ENCODE data around the gene PNPLA5.

PNPLA5 gene

DNA sequence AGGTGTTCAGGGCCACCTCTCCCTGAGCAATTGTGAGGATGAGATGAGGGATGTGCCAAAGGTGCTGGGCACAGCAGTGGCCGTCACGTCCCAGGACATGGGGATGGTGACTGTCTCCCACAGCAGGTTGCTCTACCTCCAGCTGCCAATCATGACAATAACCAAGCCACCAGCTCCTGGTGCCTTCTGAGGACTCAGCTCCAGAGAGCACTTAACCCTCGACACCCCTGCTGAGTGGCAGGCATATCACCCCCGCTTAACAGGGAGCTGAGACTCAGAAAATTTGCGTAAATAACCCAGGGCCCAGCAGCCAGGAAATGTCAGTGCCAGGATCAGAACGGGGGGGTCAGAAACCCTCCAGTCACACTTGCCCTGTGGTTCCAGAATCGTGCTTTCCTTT is 8.4 kb upstream of the PNPLA5 start:
- DNase-seq = no peak

DNA sequence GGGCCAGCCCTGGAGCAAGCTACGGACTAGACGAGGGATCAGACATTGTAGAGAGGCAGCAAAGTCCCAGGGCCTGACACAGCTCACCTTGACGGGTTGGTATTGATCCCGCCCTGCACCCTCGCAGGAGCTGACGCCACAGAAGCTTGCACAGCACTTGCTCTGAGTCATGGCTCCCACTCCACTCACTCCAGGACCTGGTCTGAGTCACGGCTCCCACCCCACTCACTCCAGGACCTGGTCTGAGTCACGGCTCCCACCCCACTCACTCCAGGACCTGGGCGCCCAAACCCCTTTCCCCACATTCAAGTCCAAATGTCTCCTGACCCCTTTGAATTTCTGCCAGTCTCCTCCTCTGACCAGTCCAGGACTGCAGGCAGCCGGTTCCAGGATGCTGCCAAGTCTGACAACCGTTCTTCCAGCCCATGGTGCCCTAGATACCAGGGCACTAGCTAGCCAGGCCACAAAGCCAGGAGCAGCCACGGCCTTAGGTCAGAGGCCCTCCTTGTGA is 6.0 kb upstream of the PNPLA5 start:
- no peak for DNase-seq

DNA sequence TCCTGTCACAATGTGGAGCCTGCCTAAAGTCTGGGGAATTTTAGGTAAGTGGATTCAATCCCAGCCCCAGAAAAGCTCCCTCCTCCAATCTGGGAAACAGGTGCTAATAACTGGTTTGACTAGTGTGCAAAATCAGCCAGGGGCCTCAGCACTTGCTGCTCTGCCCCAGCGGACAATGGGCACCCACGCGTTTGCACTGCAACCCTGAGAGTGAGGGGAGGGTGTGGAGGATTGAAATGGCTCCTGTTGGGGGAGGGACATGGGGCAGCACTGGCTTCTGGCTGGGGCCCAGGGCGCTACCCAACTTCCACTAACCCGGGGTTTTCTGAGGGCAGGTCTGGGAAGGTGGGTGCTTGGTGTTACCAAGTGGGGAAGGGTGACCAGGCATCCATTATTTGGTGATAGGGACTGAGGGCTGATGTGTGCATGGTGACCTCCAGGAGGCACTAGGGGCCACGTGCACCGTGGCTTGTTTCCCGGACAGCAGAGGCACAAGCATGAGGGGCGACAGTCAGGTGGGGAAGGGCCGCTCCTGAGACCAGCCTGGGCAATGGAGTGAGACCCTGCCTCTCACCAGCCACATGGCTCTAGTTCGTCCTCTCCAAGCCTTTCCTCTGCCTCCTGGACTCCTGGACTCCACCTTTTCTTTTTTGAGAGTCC is 4.3 kb upstream of the PNPLA5 start:
- no peak for DNase-seq

DNA sequence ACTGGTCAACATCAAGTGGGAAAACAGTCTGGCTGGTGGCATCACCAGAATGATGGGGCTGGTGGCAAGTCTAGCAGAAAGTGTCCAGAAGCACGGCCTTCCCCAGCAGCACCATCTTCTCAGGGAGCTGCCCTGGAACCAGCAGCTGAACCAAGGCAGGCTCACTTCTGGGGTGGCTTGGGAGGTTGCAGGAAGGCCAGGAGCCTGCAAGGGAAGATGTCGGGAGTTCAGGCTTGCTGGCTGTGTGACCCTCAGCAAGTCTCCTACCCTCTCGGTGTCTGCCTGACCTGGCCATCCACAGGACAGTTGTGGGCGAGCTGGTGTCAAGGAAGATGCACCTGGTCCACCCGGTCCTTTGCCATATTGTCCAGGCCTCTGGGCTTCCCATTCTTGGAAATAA is 2.3 kb upstream of the PNPLA5 start:
- DNase-seq = no peak

DNA sequence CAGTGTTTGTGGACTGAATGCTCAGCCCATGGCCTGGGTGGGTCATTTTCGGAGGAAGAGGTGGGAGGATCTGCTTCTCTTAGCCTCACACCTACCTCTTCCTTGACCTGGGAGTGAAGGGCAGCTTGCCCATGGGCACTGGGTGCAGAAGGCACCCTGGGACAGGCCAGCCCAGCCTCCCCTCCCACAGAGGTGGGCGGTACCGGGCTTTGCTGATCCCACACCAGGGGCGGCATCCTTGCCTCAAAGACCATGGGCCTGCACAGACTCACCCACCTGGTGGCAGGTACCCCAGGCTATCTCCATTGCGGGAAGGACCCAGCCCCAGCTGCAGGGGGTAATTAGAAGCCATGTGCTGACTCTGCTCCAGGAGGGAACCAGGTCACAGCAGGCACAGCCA is 1.5 kb upstream of the PNPLA5 start:
- DNase-seq = no peak

DNA sequence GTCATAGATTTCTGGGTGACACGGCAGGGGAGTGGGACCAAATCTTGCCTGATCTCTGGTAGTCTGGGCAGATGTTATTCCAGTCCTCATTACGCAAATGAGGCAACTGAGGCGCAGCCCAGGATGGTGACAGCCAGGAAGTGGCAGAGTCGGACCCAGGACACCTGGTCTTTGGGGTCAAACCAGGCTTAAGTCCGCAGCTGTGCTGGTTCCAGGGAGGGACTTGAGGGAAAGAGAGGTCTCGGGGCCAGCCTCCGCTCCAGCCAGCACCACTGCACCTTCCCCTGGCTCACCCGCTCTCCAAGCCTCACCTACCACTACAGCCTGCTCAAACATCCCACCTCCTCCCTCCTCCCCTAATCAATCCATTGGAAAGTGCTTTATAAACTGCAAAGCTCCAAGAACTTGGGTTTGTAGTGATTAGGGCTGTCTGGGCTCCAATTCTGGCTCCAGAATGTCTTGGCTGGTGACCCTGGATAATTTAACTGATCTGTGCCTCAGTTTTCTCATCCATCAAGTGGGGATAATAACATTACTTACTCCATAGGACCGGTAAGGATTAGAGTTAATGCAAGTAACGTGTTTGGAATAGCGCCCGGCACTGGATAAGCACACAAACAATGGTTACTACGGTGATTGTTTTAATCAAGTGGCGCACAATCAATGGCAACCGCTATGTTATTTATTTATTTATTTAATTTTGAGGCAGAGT is 526 bp upstream of the PNPLA5 start:
- no peak for DNase-seq

DNA sequence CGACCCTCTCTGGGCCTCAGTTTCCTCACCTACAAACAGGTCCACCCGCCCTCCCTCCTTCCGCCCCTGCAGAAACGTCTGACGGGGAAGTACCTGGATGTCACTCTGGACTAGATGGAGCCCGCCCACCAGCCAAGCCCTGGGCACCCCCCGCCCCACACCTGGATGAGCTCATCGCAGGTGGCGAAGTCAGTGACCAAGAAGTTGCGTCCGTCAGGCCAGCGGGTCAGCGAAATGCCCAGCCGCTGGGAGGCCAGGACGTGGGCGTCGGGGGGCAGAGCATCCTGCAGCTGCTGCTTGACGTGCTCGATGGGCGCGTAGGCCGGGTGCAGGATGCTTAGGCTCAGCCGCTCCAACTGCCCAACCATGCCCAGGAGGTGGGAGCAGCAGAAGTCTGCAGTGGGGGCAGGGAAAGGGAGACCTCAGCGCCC is 897 bp downstream of the PNPLA5 start:
- DNase-seq = peak; percentile 3

DNA sequence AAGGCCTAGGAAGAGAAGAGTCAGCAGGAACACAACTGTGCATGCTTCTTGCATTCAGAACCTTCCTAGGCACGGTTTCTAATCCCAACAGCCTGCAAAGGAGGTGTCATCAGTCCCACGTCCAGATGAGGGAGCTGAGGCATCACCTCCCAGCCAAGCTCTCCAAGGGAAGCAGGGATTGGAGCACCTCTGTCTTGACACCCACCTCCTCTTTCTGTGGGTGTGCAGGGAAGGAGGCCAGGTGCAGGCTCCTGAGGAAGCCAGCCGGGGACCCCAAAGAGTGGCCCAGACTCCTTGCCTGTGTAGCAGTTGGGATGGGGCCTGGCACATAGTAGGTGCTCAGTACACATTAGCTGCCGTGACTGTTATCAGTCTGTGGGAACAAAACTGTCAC is 2.0 kb downstream of the PNPLA5 start:
- DNase-seq = no peak

DNA sequence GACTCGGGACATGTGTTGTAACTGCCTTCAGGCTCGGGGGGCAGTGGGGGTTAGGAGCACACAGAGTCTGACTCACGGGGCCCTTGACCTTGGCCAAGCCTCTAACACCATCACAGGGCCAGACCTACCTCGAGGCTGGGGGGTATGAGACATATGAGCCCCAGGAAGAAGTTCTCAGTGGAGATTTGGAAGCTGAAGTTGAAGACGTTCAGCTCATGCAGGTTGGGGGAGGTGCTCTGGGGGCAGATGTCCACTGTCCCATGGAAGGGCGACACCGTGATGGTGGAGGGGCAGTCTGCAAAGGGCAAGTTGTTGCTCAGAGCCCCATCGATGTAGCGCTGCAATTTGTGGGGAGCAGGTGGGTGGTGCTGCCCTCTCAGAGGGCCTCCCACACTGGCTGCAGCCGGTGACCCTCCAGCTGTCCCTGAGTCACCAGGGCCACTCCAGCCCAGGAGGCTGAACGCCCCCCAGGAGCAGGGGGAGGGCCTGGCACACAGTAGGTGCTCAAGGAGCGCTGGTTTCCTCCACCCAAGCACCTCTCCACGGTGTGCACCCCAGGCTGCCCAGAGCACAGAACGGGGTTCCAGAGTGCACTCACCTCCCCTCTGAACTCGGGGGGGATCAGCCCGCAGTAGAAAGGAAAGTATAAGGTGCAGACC is 2.5 kb downstream of the PNPLA5 start:
- no peak for DNase-seq

DNA sequence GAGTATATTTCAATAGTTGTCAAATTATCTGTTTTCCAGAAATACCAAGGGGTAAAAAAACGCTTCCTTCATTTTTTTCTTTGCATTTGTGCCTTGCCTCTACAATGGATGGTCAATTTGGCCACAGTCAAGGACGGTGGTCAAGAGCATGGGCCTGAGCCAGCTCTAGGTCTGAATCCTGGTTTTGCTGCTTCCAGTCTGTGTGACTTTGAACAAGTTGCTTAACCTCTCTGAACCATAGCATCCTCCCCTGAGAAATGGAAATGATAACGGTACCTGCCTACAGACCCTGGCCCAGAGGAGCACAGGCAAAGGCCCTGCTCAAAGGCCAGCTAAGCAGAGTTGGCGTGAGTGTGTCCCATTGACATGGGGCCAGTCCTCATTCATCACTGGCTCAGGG is 3.1 kb downstream of the PNPLA5 start:
- no peak for DNase-seq

DNA sequence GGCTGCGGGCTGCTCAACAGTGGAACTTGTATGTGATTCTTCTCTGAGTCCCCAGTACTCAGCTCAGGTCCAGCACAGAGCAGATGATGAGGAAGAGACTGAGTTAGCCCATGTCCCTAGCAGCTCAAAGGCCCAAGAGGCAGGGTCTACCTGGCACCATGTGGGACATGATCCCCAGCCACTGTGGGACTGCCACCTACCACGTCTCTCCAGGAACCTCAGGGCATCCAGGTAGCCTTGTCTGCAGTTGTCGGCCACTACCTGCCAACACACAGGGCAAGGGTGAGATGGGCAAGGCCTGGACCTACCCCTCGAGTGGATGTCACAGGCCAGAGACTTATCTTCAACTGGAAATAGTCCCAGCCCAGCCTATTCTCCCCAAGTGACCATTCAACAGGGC is 4.4 kb downstream of the PNPLA5 start:
- DNase-seq = no peak

DNA sequence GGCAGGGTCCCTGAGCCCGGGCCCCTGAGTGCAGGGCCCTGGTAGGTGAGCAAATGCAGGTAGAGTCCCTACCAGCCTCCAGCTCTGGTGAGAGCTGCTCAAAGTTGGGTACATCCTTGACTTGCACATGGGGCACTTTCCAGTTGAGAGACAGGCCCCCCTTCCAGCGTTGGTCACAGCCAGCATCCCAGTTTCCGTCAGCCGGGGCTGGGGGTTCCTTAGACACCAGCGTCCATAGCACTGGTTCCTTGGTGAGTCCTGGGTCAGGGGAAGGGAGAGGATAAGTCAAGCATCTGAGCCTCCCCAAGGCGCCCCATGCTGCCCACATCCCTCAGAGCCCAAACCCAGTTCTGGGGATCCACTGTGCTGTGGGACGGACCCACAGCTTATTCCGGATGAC is 5.6 kb downstream of the PNPLA5 start:
- peak; percentile 4 for DNase-seq

DNA sequence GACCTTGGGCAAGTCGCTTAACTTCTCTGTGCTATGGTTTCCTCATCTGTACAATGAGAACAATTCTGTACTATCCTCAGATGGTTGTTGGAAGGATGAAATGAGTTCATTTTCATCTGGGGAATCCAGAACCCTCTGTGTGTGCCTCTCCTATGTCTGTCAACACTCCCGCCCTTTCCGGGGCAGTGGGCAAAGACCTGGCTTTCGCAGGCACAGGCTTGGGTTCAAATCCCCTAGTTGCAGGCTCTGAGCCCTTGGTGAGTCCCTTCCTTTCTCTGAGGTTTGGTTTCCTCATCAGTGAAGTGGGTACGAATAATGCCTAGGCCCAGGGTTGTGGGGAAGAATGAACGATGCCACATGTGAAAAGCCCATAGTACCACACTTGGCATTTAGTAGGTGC is 6.0 kb downstream of the PNPLA5 start:
- DNase-seq = peak; percentile 3

DNA sequence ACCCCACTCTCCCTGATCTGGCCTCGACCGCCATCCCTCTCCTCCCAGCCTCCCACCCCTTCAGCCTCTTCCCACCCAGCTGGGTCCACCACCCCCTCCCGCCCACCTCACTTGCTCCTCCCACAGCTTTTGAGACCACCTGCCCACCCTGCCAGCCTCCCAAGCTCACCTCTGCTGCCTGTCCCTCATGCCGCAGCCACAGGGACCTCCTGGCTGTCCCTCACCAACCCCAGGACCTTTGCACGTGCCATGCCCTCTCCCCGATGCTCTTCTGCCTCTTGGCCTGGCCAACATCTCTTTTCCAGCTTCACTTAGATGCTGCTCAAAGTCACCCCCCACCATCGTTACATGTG is 6.5 kb downstream of the PNPLA5 start:
- peak; percentile 7 for DNase-seq

DNA sequence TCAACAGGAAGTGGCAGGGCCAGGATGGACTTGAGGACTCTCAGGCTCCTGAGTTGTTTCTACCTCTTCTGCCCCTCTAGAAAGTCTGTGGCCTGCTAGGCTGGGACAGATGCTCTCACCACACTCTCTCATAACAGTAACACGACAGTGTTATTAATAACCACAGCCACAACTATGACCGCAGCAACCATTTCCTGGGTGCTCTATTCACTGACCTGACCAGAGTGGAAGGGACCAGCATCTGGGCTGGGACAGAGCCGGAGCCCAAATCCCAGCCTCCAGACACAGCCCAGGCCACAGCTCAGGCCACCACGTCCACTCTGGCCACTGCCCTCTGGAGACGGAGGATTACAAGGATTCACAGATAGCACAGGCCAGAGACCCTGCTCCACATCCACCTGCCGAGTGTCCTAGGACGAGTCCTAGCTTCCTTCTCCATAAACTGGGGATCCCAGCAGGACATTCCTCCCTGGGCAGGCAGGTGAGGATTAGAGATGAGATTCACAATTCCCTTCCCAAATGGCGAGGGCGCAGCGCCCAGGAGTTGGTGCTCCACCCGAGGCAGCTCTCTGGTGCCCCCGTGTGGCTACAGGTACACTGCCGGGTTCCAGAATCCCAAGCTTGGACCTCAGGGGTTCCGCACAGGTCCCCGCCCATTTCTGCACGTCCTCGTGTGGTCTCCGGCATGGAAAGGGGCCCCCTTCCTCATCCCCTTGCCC is 7.1 kb downstream of the PNPLA5 start:
- DNase-seq = peak; percentile 45

DNA sequence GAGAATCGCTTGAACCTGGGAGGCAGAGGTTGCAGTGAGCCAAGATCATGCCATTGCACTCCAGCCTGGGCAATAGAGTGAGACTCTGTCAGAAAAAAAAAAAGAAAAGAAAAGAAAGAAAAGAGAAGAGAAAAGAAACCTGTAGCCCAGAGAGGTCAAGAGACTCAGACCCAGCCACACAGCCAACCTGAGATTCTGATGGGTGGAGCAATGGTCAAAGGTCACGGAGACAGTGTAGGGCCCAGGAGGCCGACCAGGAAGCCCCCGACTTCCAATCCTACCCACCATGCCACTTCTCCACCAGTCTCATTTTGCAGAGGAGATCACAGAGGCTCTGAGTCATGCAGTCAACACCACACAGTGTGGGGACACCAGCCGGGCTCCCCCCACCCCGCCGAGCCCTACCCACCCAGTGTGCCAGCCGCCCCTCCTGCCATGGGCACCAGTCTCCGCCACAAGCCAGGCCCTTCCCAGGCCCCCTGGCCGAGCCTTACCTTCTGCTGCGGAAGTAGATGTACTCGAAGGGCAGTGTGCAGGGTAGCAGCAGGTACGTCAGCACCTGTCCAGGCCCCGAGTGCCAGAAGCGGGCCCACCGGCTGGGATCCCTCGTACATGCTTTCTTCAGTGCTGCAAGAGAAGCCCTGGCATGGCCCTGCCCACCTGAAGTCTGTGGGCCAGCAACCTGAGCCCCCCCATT is 7.9 kb downstream of the PNPLA5 start:
- peak; percentile 5 for DNase-seq

DNA sequence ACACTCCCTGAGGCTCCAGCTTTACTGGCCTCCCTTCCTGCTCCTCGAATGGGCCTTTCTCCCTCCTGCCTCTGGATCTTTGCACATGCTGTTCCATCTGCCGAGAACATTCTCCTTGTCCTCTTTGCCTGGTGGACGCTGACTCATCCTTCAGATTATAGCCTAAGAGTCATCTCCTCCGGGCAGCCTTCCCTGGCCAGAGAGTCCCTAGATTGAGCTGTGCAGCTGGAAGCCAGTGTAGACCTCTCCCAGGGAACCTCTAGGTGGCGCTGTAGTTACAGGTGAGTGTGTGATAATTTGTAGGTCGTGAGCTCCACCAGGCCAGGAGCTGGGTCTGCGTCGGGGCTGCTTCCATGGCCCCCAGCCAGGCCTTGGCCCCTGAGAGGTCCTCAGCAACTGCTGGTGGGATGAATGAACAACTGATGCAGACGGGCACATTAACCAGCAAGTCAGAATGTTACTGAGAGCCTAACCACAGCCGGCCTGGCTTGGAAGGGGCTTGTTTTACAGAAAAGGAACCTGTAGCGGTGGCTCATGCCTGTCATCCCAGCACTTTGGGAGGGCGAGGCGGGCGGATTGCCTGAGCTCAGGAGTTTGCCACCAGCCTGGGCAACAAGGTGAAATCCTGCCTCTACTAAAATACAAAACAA is 8.7 kb downstream of the PNPLA5 start:
- peak; percentile 22 for DNase-seq

DNA sequence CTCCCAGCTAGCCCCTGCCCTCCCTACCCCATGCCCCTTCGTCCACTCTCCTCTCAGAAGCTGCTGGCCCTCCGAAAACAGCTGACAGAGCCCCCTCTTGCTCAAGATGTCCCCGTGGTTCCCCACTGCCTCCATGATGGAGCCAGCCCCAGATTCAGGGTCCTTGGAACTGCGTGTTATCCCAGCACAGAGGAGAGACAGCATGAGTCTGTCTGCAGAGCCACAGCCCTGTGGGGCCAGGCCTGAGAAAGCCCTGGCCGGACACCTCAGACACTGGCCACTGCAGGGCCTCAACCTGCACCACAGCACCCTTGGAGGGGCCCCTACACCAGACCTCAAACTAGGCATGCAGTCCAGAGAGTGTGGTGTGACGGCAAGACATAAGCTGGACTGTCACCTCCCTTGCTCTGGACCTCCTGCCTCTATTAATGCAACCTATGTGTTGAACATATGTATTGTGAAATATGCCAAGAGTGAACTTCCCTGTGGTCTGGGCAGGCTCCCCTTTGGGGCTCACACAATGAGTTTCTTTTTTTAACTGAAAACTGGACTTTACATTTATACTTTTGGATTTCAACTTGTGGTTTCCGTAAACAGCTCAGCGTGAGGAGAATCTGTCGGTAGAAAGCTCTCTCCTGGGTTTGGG is 9.6 kb downstream of the PNPLA5 start:
- DNase-seq = peak; percentile 3

DNA sequence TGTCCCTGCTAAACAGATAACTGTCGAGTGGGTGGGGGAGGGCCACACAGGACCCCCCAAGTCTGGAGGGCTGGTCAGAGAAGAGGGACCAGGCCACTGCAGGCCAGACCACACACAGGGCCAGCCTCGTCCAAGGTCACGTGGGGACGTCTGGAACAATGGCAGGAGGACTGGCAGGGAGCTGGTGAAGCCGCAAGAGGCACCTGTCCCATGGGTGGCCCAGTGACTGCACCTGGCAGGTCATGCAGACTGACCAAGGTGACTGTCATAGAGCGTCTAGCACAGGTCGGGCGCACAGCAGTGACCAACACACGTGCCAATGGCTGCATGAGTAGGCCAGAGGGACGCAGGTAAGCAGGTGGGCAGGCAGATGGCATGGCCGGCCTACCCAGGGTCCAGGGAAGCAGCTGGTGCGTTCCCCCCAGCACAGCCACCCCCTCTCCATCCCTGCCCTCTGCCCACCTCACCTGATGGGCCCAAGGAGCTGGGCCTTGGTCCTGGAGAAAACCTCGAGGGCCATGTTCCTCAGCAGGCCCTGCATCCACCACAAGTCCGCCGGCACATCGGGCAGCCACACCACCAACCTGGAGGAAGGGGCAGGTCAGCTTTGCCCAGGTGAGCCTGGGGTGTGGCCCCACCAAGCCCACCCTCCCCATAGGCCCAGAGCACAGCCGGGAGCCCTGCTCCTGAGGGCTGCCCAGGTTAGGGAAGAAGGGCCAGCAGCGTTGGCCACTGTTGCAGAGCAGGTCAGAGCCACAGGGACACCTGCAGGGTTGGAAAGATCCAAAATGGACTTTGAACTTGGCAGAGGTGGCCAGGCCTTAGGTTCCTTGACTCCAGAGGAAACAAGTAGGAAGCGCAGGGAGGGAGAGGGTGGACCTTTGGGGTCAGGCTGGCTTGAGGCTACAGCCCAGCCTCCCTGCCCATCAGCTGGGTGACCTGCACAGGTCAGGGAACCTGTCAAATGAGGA is 10.4 kb downstream of the PNPLA5 start:
- peak; percentile 5 for DNase-seq

DNA sequence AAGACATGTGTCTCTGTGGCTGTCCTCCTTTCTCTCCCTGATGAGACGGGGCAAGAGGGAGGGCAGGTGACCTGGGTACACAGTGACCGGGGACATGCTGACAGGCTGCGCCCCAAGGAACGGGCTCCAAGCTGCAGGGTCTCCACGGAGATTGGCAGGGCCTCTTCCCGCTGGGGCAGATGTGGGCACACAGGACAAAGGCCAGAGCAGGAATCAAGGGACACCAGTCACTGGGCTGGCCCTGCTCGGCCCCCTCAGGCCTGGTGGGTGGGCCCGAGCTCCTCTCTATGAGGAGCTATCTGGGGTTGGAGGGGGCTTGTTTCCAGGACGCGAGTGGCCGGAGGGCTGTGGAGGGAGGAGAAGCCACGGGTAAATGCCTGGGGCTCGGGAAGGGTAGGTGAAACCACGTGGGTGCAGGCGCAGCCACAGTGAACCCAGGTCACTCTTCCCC is 11.2 kb downstream of the PNPLA5 start:
- DNase-seq = peak; percentile 6
